Sigmoid colon (tissue), 7 donors: Measurements from ENCODE around the gene MAPRE3. TPM values are rescaled to one million over a fixed set of nuclear protein-coding genes. Genes with fewer than 3 reads are reported as not detected.

Experiments
- DNase-seq: peaks from one replicate; pipeline ENCODE4 v3.0.0-alpha.2; 2019
- H3K27ac ChIP-seq, 4 donors: fragments of 200-600 bp; sonication (generic); one replicate each; pipeline ENCODE4 v1.5.1; 2016 to 2019; ENCODE audit warnings: mild to moderate bottlenecking in 1 of 4
- H3K27me3 ChIP-seq, 3 donors: fragments of 200-600 bp; sonication (generic); one replicate each; pipeline ENCODE4 v1.5.1; 2019; ENCODE audit warnings: mild to moderate bottlenecking in 1 of 3
- H3K36me3 ChIP-seq, 4 donors: fragments of 200-600 bp; sonication (generic); one replicate each; pipeline ENCODE4 v1.5.1; 2016 to 2019
- H3K4me1 ChIP-seq, 4 donors: fragments of 200-600 bp; sonication (generic); one replicate each; pipeline ENCODE4 v1.5.1; 2017 to 2019
- H3K4me3 ChIP-seq, 4 donors: fragments of 200-600 bp; sonication (generic); one replicate each; pipeline ENCODE4 v1.5.1; 2017 to 2019; ENCODE audit warnings: mild to moderate bottlenecking in 2 of 4, moderate library complexity in 1 of 4
- H3K9me3 ChIP-seq, 4 donors: fragments of 200-600 bp in 3 of 4; sonication (generic) in 3 of 4; one replicate each; pipeline versions ENCODE4 v1.5.1 to v1.6.1; 2013 to 2019
- CTCF ChIP-seq, 4 experiments: fragments of 450-650 bp in 3 of 4; fragments of 200-600 bp in 1 of 4; IDR thresholded peaks; one replicate each; pipeline ENCODE4 v1.5.1; 2016 to 2019; ENCODE audit warnings: antibody characterized with exemption in 4 of 4, mild to moderate bottlenecking in 3 of 4, moderate library complexity in 2 of 4
- EP300 ChIP-seq, 4 donors: sonication (generic); formaldehyde crosslinking; IDR thresholded peaks; one replicate each; pipeline ENCODE4 v1.6.1; 2017; ENCODE audit warnings: antibody characterized with exemption in 4 of 4
- POLR2A ChIP-seq, 2 donors: fragments of 450-650 bp; IDR thresholded peaks; one replicate each; pipeline ENCODE4 v1.6.1; 2016; ENCODE audit warnings: antibody characterized with exemption in 2 of 2, mild to moderate bottlenecking in 2 of 2, moderate library complexity in 2 of 2
- POLR2AphosphoS5 ChIP-seq, 4 donors: sonication (generic); formaldehyde crosslinking; IDR thresholded peaks; one replicate each; pipeline ENCODE4 v1.6.1; 2017; ENCODE audit warnings: antibody characterized with exemption in 4 of 4
- WGBS, 2 donors: extraction: QIAGEN DNeasy Blood & Tissue Kit; methylation state at CpG; one replicate each; pipeline ENCODE4 v1.1.7; 2013; 5-methylcytosine and 5-hydroxymethylcytosine counted together
- intact Hi-C: fragments of 100-400 bp; cut with DNase I; formaldehyde crosslinking; loops from one replicate; pipeline ENCODE4 v1.15.1; 2023
- polyA plus RNA-seq, 3 donors: library from polyadenylated mRNA; stranded (reverse); fragments of 200-250 nt; gene quantifications; one replicate each; pipeline ENCODE4 v1.2.3, GENCODE V29; 2013
- total RNA-seq, 4 donors: library from RNA; depleted of rRNA; stranded (reverse); fragments of >200 nt; gene quantifications; one replicate each; pipeline ENCODE4 v1.1.0, GENCODE V29; 2016
- donor health status: healthy with polysubstance abuse.
- donor health status: Bipolar disorder and iron deficiency.
- donor health status: healthy.

MAPRE3 gene
- total and polyA plus RNA-seq, 7 donors: 5.1 to 73.3 (median 15.6) TPM

GRCh38 chr2:26952374-26952773 is 18.1 kb upstream of the MAPRE3 start:
- DNase-seq: no peak
- intact Hi-C loops: no loop called here
- 70 to 80% methylated on average over 4 of the region's 4 CpGs for WGBS, 2 donors
- Histone ChIP-seq H3K27ac (no peak overlapping the region), H3K4me1 (no peaks in the 10 kb centered on the region), H3K9me3 (no peaks in the 10 kb centered on the region), H3K27me3 (peaks cover 0 to 38% (median 0%) of the 10 kb centered on the region in 3 donors), H3K4me3 (no peak overlapping the region), H3K36me3 (no peaks in the 10 kb centered on the region)
- TF ChIP-seq CTCF (IDR thresholded peaks at IDR 0.05) (no peak), POLR2A (IDR thresholded peaks at IDR 0.05) (no peak), POLR2AphosphoS5 (IDR thresholded peaks at IDR 0.05) (no peak), EP300 (IDR thresholded peaks at IDR 0.05) (no peak)

GRCh38 chr2:26954135-26954534 is 16.3 kb upstream of the MAPRE3 start:
- intact Hi-C loops: no loop called here
- H3K27me3 ChIP-seq: peaks cover 0 to 47% (median 10%) of the 10 kb centered on the region in 3 donors

GRCh38 chr2:26957041-26957440 is 13.4 kb upstream of the MAPRE3 start:
- Histone ChIP-seq H3K27me3 (peaks cover 0 to 58% (median 10%) of the 10 kb centered on the region in 3 donors), H3K27ac (no peak overlapping the region), H3K4me3 (no peak overlapping the region), H3K36me3 (no peaks in the 10 kb centered on the region), H3K9me3 (no peaks in the 10 kb centered on the region), H3K4me1 (no peaks in the 10 kb centered on the region)
- intact Hi-C loops: no loop called here
- 69 to 72% methylated on average over 3 of the region's 3 CpGs for WGBS, 2 donors
- no peak for TF ChIP-seq EP300 (IDR thresholded peaks at IDR 0.05)
- no peak for TF ChIP-seq CTCF (IDR thresholded peaks at IDR 0.05)
- TF ChIP-seq POLR2AphosphoS5 (IDR thresholded peaks at IDR 0.05): no peak
- TF ChIP-seq POLR2A (IDR thresholded peaks at IDR 0.05): no peak
- DNase-seq: no peak

More at GRCh38 chr2:26954135-26954534, 16.3 kb upstream of the MAPRE3 start:
- Histone ChIP-seq H3K36me3 (no peaks in the 10 kb centered on the region), H3K4me3 (no peak overlapping the region), H3K27ac (no peak overlapping the region), H3K4me1 (no peaks in the 10 kb centered on the region), H3K9me3 (no peaks in the 10 kb centered on the region)
- DNase-seq: no peak
- no peak for TF ChIP-seq POLR2AphosphoS5 (IDR thresholded peaks at IDR 0.05)
- TF ChIP-seq CTCF (IDR thresholded peaks at IDR 0.05): no peak
- no peak for TF ChIP-seq POLR2A (IDR thresholded peaks at IDR 0.05)
- no peak for TF ChIP-seq EP300 (IDR thresholded peaks at IDR 0.05)
- WGBS, 2 donors: 62 to 88% methylated on average over 4 of the region's 4 CpGs

- Histone ChIP-seq H3K27ac (no peak overlapping the region), H3K27me3 (peaks cover 0 to 58% (median 10%) of the 10 kb centered on the region in 3 donors), H3K36me3 (no peaks in the 10 kb centered on the region), H3K4me3 (no peak overlapping the region), H3K4me1 (no peaks in the 10 kb centered on the region), H3K9me3 (no peaks in the 10 kb centered on the region)
- WGBS, 2 donors: 72 to 84% methylated on average over 3 of the region's 3 CpGs
- no peak for DNase-seq
- TF ChIP-seq POLR2A (IDR thresholded peaks at IDR 0.05) (no peak), EP300 (IDR thresholded peaks at IDR 0.05) (no peak), CTCF (IDR thresholded peaks at IDR 0.05) (no peak), POLR2AphosphoS5 (IDR thresholded peaks at IDR 0.05) (no peak)
- intact Hi-C loops: no loop called here
These were observed 12.9 kb upstream of the MAPRE3 start for GRCh38 chr2:26957534-26957933.

GRCh38 chr2:26959331-26959730 is 11.1 kb upstream of the MAPRE3 start:
- peaks cover 0 to 51% (median 10%) of the 10 kb centered on the region in 3 donors for H3K27me3 ChIP-seq
- 78 to 88% methylated on average over 2 of the region's 2 CpGs for WGBS, 2 donors
- H3K4me1 ChIP-seq: no peaks in the 10 kb centered on the region
- no peaks in the 10 kb centered on the region for H3K9me3 ChIP-seq
- intact Hi-C loops: no loop called here
- no peak overlapping the region for H3K27ac ChIP-seq
- no peak for DNase-seq
- TF ChIP-seq POLR2A (IDR thresholded peaks at IDR 0.05) (no peak), CTCF (IDR thresholded peaks at IDR 0.05) (no peak), POLR2AphosphoS5 (IDR thresholded peaks at IDR 0.05) (no peak), EP300 (IDR thresholded peaks at IDR 0.05) (no peak)
- no peak overlapping the region for H3K4me3 ChIP-seq
- H3K36me3 ChIP-seq: no peaks in the 10 kb centered on the region
